Measurements from ENCODE around the gene DYRK1B. TPM values are rescaled to one million over a fixed set of nuclear protein-coding genes. Genes with fewer than 3 reads are reported as not detected.
A peak's percentile ranks its signal among the peaks of the same experiment; 100 is the strongest.

DYRK1B gene
- total RNA-seq, 1 donor from 2014 or later: 9.2 TPM

DNA sequence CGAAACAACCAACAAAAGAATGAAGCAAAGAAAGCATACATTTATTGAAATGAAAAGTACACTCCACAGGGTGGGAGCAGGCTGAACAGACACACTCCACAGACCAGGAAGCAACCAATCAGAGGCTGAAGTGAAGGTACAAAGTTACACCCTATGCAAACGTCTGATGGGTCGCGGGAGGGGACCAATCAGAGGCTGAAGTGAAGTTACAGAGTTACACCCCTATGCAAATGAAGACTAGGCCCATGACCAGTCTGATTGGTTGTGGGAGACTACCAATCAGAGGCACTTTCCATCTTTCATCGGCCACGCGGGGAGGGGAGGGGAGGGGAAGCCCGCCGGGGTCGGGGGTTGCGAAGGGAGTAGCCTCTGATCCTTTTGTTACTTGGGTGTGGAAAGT lies 24.6 kb upstream of the DYRK1B start:
- peak; percentile 65 for DNase-seq (ENCODE audit: low read depth, low spot score)

DNA sequence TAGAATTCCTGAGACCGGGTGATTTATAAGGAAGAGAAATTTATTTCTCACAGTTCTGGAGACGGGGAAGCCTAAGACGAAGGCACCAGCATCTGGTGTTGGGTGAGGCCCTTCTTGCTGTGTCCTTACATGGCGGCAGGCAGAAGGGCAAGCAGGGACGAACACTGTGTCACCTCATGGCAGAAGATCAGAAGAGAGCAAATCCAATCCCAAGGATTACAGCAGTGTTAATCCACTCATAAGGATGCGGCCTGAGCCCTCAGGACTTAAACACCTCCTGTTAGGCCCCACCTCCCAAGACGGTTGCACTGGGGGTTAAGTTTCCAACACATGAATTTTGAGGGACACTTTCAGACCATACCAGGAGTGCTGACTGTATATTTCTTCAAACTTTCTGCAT lies 18.9 kb upstream of the DYRK1B start:
- DNase-seq (ENCODE audit: low read depth, low spot score): no peak

DNA sequence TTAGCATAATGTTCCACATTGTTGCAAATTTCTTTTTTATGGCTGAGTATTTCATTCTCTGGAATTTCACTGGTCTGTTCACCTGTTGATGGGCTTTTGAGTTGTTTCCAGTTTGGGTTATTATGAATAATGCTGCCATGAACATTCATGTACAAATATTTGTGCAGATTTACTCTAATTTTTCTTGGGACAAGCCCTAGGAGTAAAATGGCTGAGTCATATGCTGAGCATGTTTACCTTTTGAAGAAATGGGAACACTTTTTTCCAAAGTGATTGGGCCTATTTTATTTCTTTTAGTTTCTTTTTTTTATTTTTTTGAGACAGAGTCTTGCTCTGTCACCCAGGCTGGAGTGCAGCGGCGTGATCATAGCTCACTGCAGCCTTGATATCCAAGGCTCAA lies 16.9 kb upstream of the DYRK1B start:
- no peak for DNase-seq (ENCODE audit: low read depth, low spot score)

DNA sequence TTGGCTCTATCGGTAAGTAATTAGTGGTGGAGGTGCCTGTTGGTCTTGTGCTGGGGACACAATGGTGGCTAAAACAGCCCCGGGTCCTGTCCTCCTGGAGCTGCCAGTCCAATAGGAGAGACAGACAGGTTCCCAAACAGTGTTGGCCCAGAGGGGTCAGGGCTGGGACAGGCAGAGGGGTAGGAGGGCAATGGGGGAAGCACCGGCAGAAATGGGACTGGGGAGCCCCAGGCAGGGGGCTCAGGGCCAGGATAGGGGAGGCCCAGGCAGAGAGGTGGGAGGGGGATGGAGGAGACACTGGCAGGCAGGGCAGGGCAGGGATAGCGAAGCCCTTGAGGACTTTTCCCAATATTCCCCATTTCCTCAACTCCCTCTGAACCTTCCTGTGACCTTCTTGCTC lies 14.4 kb upstream of the DYRK1B start:
- no peak for DNase-seq (ENCODE audit: low read depth, low spot score)

DNA sequence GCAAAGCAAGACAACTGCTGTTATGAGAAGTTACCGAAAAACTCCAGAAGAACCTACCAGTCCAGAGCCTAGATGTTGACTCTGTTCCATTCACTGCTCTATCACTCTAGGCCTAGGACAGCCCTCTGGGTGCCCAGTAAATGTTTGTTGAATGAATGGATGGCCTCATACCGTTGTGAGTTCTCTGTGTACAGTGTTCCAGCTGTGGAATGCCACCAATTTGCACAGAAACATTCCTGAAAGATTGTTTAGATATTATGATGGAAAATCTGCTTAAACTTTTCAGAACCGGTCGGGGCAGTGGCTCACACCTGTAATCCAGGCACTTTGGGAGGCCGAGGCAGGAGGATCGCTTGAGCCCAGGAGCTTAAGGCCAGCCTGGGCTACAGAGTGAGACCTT lies 13.6 kb upstream of the DYRK1B start:
- DNase-seq (ENCODE audit: low read depth, low spot score): no peak

DNA sequence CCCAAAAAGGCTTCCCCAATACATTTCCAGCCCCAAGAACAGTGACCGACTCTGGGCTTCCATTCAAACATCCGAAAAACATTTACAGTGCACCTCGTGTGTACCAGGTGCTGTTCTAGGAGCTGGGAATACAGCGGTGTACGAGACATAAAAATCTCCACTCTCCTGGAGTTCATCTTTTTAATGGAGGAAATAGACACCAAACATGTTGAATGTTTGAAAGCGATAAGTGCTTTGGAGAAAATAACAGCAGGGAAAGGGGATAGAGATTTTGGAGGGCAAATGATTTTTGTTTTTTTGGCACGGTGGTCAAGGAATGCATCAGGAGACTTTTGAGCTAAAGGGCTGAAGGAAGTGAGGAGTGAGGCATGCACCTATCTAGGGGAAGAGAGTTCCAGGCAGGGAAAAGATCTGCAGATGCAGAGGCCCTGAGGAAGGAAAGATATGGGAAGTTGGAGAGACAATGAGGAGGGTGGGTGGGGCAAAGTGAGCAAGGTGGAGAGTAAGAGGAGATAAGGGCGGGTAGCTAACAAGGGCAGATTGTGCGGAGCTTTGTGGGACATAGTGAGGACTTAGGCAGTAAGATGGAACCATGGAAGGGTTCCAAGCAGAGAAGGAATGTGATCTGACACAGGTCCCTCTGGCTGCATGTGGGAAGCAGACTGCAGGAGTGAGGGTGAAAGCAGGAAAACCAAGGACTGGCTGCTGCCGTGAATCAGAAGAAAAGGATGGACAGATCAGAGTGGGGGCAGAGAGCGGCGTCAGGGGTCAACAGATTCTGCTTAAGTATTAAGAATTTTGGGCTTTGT lies 12.9 kb upstream of the DYRK1B start:
- no peak for DNase-seq (ENCODE audit: low read depth, low spot score)

DNA sequence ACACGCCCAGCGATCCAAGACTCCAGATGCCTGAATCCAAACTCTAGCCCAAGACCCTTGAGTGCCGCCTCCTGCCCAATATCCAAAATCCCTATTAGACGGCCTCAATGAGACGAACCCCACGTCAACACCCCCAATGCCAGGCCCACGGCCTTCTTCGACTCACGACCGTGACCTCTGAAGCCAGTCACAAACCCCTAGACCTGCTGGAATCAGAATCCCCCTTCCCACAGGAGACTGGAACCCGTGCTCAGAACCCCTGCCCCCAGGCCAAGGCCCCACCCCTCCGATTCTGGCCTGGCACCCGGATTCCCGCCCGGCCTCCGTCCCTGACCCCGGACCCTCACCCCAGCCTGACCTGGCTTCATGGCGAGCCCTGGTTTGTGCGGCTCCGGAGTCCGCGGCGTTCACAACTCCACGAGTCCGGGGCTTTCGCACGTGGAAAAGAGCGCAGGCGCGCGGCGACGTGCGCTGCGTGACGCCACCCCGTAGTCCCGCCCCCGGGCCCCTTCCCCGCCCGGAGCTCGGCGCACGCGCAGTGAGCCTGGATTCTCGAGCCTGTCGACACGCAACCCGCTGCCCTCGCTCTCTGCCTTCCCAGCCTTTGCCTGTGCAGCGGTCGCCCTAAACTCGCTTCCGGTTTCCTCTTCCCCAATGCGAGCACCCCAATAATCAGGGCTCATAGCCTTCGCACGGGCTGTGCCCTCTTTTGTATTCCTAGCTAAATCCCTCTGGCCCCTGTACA lies 12.1 kb upstream of the DYRK1B start, which contains the start of gene FBL:
Gene FBL, minus strand, starts transcription at position 447 of the 745 bp plus-strand sequence. Its CDS starts 79 bp downstream, at position 368.
- peak; percentile 43 for DNase-seq (ENCODE audit: low read depth, low spot score)

DNA sequence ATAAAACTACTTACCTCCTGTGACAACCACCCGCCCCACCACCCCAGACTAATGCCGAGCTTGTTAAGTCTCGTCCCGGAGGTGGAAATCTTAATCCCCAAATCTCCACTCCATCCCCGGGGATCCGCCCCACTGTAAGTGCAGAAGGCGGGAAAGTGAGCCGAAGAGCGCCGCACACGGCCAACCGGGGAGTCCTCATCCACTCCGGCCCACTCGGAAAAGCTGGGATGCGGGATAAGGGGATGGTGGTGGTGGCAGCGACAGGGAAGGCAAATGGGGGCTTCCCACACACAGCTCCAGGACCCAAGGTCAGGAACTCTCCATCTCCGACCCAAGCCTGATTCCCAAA lies 11.6 kb upstream of the DYRK1B start:
- DNase-seq (ENCODE audit: low read depth, low spot score): no peak

DNA sequence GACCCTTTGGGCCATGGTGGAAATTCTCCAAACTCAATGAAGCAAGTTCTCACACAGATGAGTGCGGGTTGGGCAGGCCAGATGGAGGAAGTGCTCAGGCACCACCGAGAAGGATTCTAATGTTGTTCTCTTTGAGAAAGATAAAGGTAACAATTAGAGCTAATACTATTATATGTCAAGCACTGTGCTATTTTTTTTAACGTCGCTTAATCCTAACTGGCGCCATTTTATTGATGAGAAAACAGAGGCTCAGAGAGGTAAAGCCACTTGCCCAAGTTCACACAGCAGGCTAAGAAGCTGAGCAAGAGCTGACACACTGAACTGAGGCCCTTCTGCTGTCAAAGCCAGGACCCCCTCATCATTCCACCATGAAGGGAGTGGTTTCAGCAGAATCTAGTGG lies 11.2 kb upstream of the DYRK1B start:
- DNase-seq (ENCODE audit: low read depth, low spot score): no peak

DNA sequence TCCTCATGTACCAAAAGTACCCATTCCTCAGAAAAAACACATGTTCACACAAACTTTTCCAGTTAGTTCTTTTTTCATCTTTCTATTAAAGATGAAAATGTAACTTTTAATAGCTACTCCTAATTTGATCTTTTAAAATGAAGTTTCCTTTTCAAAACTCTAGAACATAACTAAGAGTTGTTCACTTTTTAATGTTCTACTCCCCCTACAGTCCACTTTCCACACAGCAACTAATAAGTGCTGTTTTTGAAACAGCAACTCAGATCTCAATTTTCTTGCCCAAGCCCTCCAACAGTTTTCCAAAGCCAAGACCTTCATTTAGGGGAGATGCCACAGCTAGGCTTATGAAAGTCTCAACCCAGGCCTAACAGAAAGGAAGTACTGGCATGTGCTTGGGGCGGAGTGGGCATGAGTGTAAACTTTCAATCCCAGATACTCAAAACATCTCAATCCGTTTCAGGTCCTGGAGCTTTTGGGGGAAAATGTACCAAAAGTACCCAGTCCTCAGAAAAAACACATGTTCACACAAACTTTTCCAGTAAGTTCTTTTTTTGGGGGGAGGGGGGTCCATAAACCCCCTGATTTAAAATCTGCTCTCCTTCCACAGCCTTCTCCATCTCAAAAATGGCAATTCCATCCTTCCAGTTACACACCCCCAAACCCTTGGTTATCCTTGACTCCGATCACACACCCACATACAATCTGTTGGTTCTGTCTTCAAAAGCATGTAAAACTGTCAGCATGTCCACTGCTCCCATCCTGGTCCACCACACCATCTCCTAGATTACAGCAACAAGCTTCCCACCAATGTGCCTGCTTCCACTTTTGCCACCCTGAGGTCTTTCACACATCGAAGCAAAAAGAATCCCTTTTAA lies 10.2 kb upstream of the DYRK1B start:
- DNase-seq (ENCODE audit: low read depth, low spot score): no peak

DNA sequence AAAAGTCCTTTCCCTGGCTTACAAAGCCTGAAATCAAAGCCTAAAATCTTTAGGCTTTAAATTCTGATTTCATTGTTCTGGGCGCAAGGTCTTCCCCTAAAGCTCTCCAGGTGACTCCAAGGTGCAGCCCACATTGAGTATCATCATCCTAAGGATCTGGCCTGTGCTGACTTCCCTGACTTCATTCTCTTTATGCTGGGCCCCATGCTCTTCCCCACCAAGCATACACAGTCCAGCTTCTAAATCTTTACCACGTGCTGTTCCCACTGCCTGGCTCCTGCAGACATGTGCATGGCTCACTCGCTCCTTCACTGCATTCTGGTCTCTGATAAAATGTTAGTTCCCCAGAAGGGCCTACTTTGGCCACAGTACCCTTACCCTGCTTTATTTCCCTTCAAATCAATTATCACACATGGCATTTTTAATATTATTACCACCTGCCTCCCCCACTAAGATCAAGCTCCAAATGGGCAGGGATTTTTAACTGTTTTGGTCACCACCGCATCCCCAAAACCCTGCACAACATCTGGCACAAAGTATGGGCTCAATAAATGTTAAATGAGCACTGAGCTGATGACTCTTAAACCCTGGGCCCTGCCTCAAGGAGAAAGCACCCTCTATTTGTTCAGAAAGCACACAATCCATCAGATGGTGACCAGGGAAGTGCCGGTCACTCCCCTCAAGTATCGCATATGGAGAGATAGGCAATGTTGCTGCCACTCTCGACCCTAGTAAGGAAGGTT lies 8.9 kb upstream of the DYRK1B start:
- no peak for DNase-seq (ENCODE audit: low read depth, low spot score)

DNA sequence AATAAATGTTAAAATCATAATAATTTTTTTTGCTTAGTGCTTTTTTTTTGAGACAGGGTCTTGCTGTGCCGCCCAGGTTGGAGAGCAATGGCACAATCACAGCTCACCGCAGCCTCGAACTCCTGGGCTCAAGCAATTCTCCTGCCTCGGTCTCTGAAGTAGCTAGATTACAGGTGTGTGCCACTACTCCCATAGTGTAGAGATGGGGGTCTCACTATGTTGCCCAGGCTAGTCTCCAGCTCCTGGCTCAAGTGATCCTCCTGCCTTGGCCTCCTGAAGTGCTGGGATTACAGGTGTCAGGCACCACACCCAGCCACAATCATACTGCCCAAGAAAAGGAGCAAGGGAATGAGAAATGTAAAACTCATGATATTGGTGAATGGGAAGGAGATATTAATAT lies 7.1 kb upstream of the DYRK1B start:
- no peak for DNase-seq (ENCODE audit: low read depth, low spot score)

DNA sequence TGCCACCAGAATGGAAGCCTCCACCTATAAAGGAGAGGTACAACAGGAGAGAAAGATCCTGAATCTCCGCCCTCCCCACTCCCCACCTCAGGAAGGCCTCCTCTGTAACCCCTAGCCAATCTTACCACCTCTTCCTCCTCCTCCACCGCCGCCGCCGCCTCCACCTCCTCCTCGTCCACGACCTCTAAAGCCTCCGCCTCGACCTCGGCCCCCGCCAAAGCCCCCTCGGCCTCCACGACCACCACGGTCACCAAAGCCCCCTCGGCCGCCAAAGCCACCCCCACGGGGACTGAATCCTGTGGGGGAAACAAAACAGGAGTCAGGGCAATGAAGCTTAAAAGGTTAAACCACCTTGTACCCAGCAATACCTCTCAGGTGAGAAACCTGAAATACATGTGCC lies 6.5 kb upstream of the DYRK1B start:
- DNase-seq (ENCODE audit: low read depth, low spot score): no peak

DNA sequence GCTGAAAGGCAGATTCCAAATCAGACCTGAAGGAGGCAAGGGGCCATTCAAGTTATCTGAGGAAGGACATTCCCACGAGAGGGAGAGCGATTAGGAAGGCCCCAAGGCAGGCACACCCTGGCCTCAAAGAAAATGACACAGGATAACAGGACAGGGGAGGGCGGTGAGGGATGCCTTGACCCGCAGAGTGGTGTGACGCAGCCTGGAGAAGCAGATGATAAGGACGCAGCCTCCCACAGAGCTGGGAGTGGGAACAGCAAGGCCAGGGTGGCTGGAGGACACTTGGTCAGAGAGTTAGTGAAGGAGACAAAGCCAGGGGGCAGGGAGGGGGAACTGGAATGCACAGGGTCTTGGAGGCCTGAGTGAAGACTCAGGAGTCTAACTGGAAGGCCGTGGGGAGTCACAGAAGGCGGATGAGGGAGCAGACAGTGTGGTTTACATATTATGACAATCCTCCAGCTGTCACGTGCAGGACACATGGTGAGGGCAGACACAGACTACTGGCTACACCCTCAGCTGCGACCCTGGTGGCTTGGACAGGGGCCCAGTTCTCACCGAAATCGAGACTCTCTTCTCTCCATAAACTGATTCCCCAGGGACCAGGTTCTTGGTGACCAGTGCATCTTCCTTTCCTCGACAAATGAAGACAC lies 5.8 kb upstream of the DYRK1B start:
- no peak for DNase-seq (ENCODE audit: low read depth, low spot score)

DNA sequence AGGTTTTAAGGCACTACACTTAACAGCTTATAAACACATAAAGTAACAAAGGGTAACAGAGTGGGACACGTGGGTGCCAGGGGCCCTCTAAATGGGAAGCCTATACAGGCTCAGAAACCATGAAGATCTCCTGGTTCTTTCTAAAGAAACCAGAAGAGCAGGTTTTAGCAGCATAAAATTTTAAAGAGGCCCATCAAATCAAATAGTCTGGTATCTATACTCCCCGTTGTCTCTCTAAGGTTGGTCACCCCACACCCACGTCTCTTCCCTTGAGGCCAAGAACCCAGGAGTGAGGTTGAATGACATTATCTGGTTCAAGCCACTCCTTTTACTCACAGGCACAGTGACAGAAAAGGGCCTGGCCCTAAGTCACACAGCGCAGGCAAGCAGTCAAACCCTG lies 4.6 kb upstream of the DYRK1B start:
- no peak for DNase-seq (ENCODE audit: low read depth, low spot score)

DNA sequence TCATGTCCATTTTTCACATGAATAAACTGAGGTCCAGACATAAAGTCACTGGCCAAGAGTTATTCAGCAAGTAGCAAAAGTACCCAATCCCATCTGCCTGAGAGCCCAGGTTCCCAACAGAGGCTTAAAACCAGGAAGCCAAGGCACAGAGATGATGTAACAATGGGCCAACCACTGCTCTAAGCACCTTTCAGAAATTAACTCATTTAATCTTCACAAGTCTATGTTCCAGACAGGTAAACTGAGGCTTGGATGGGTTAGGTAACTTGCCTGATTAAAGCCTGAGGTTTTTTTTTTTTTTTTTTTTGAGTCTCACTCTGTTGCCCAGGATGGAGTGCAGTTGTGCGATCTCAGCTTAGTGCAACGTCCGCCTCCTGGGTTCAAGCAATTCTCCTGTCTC lies 4.0 kb upstream of the DYRK1B start:
- no peak for DNase-seq (ENCODE audit: low read depth, low spot score)

DNA sequence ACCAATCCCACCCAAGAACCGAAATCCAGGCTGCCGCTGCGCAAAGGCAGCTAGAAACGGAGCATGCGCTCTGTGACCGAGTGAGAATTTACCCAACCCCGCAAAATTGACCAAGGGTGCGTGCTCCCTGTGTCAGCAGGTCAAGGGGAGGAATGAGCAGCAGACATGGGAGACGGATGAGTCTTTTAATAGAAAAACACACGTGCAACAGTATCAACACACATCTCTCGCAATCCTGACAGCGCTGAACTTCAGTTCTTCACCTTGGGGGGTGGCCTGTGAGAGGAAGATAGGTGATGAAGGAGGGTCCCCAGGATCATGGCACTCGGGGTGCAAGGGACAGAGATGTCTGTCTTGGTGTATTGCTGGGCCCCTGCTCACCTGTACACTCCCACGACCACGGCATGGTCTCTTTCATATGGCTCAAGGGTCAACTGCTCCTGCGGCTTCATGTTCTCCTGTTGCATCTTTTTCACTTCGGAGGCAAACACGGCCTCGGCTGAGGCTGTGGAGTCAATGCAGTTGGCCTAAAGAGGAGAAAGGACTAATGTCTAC lies 402 bp upstream of the DYRK1B start:
- no peak for DNase-seq (ENCODE audit: low read depth, low spot score)

DNA sequence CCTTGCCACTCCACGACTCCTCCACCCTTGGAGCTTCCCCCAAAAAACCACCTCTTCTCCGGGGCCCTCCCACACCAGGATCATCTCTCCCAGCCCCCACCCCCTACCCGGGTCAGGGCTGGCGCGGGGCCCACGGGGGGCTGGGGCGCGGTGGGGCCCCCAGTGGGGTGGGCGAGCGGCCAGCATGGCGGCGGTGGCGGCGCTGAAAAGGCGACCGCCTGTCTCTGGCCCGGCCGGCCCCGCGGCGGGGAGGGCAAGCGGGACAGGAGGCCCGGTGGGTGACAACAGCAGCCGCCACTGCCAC lies 850 bp downstream of the DYRK1B start:
- no peak for DNase-seq (ENCODE audit: low read depth, low spot score)

DNA sequence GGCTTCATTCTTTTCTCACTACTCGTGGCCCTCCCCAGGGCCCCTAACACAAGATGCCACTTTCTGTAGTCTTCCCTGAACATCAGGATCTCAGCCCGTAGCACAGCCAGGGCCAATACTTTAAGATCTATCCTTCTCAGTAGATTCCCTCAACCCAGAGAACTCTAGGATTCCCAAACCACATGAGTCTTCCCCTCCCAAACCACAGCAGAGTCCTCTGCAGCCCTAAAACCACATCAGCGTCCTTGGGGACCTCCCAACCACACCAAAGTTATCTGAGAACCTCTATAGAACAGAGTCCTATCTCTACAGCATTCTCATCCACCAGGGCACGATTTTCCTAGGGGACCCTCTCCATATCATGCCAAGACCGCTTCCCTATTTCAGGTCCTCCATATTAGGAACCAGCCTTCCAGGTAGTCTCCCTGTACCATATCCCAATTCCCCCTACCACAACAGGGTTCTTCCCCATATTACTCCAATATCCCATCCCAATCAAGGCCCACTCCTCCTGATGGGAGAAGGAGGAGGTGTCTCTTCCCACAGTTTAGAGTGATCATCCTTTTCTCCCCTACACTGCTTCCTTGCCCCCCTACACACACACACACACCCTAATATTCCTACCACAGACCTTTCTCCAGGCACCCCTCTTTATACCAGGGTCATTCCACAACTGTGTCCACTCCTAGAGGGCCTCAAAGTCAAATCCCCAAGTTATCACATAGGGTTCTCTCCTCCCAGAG lies 1.4 kb downstream of the DYRK1B start:
- no peak for DNase-seq (ENCODE audit: low read depth, low spot score)

DNA sequence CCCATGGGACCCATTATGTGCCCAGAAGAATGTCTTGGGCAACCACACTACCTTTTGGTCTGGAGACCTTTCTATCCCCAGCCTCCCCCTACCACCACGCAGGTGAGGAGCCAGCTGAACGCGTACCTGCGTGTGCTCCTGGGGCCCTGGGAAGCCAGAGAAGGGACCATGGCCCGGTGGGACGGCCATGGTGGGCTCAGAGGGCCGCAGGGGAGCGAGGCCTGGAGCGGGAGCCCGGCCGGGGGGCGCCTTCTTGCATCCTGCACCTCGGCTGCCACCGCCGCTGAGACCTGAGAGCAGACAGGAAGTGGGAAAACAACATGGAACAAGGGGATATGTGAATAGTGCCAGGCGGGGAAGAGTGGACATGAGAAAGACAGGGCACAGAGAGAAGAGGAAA lies 2.3 kb downstream of the DYRK1B start:
- no peak for DNase-seq (ENCODE audit: low read depth, low spot score)

Data from pulmonary artery endothelial cell (primary cell).